Measurements from ENCODE around the gene NMNAT2. TPM values are rescaled to one million over a fixed set of nuclear protein-coding genes. Genes with fewer than 3 reads are reported as not detected.

NMNAT2 gene
- total RNA-seq, 4 donors from 2014 or later, result 1.7 to 2.8 (median 2.4) TPM

DNA sequence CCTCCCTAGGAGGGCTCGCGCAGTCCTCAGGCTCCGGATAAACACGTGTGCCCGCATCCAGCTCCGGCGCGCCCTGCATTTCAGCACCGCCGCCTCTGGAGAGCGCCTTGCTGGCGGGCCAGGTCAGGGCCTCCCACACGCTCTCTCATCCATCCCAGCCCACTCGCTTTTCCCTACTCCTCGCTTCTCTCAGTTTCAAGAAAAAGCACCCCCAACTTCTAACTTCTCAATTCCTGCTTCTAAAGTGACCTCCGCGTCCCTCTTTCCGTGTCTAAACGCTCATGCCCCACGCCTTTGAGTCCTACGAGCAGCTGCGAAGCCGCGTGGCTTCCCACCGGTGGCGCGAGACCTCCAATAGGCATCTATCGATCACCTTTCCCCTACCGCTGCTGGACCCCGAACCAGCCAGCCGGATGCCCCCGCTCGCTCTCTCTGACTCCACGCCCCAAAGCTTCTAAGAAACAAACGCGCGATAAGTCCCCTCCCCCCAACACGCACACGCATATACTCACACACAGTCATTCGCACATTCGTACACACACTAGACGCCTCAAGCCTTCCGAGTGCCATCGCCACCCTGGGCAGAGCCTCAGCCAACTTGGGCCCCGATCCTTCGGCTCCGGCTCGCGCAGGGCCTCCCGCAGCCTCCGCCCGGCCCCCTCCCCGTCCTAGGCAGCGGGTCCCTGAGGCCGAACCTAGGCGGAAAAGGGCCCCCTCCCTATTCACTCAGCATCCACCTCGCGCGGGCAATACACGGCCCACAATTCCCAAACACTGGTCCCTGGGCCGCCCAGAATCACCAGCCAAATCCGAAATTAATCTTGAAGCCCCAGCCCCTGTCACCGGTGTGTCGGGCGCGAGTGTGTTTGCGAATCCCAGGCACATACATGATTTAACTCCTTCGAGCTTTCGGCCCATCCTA lies 1.1 kb downstream of the NMNAT2 start:
- Histone ChIP-seq H3K4me3 (peak overlapping the region; percentile 46 to 56 (median 48)), H3K36me3 (no peaks in the 10 kb centered on the region), H3K4me1 (peaks cover 19 to 24% (median 22%) of the 10 kb centered on the region in 4 donors), H3K9me3 (no peaks in the 10 kb centered on the region), H3K27ac (replicated peaks in 1 of 4) (no peak overlapping the region), H3K27me3 (peaks cover 4 to 54% (median 19%) of the 10 kb centered on the region in 4 donors)
- intact Hi-C loops (cut with DNase I), result no loop called here
- DNase-seq (ENCODE audit: extremely low spot score), result no peak
- TF ChIP-seq, protein P1, sequence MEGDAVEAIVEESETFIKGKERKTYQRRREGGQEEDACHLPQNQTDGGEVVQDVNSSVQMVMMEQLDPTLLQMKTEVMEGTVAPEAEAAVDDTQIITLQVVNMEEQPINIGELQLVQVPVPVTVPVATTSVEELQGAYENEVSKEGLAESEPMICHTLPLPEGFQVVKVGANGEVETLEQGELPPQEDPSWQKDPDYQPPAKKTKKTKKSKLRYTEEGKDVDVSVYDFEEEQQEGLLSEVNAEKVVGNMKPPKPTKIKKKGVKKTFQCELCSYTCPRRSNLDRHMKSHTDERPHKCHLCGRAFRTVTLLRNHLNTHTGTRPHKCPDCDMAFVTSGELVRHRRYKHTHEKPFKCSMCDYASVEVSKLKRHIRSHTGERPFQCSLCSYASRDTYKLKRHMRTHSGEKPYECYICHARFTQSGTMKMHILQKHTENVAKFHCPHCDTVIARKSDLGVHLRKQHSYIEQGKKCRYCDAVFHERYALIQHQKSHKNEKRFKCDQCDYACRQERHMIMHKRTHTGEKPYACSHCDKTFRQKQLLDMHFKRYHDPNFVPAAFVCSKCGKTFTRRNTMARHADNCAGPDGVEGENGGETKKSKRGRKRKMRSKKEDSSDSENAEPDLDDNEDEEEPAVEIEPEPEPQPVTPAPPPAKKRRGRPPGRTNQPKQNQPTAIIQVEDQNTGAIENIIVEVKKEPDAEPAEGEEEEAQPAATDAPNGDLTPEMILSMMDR (IDR thresholded peaks at IDR 0.05), result peak in 1 of 3 experiments; percentile 32
- no peak for TF ChIP-seq POLR2AphosphoS5 (IDR thresholded peaks at IDR 0.05)
- WGBS, result 4% methylated on average over 46 of the region's 69 CpGs

DNA sequence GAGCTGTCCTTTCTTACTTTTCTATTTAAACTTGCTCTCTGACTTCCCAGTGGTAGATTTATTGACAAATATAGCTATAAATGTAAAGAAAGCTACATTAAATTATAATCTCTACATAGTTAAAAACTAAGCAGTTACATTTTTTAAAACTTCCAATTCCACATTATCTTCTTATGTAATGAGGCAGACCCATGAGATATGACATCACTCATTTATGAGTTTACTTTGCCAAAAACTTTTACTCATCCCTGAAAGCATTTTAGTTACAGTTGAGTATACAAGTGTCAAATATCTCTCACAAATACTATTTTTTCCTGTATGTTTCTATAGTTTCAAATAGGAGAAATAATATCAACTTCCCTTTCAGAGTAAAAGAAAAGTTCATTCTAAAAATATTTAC lies 3.8 kb downstream of the NMNAT2 start:
- Histone ChIP-seq H3K27ac (replicated peaks in 1 of 4) (no peak overlapping the region), H3K4me1 (peaks cover 19 to 24% (median 22%) of the 10 kb centered on the region in 4 donors), H3K36me3 (no peaks in the 10 kb centered on the region), H3K27me3 (peaks cover 4 to 35% (median 19%) of the 10 kb centered on the region in 4 donors), H3K4me3 (no peak overlapping the region), H3K9me3 (no peaks in the 10 kb centered on the region)
- TF ChIP-seq, protein P1 (IDR thresholded peaks at IDR 0.05), result no peak
- TF ChIP-seq EP300 (IDR thresholded peaks at IDR 0.05) (no peak), POLR2A (IDR thresholded peaks at IDR 0.05; ENCODE audit: low read depth) (no peak), POLR2AphosphoS5 (IDR thresholded peaks at IDR 0.05) (no peak)
- no peak for DNase-seq (ENCODE audit: extremely low spot score)
- intact Hi-C loops (cut with DNase I), result no loop called here

DNA sequence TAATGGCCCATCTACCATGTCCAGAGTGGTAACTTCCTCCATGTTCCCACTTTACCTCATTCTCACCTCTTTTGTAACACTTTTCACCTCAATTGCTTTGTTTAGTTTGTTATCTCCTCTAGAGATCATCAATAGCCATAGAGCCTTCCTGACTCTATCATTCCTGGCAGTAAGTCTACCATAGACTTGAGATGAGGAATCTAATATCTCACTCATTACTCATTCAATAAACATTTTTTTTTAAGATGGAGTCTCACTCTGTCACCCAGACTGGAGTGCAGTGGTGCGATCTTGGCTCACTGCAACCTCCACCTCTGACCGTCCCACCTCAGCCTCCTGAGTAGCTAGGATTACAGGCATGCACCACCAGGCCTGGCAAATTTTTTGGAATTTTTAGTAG lies 7.1 kb downstream of the NMNAT2 start:
- H3K27me3 ChIP-seq, result peaks cover 0 to 3% (median 1%) of the 10 kb centered on the region in 4 donors
- no peak for DNase-seq (ENCODE audit: extremely low spot score)
- H3K27ac ChIP-seq (replicated peaks in 1 of 4), result no peak overlapping the region
- H3K4me1 ChIP-seq, result no peaks in the 10 kb centered on the region
- no peak for TF ChIP-seq POLR2A (IDR thresholded peaks at IDR 0.05; ENCODE audit: low read depth)
- TF ChIP-seq POLR2AphosphoS5 (IDR thresholded peaks at IDR 0.05), result no peak
- TF ChIP-seq, protein P1 (IDR thresholded peaks at IDR 0.05), result no peak
- no peak for TF ChIP-seq EP300 (IDR thresholded peaks at IDR 0.05)
- H3K36me3 ChIP-seq, result no peaks in the 10 kb centered on the region
- no peak overlapping the region for H3K4me3 ChIP-seq
- WGBS, result 97% methylated on average over 2 of the region's 2 CpGs
- intact Hi-C loops (cut with DNase I), result no loop called here
- H3K9me3 ChIP-seq, result no peaks in the 10 kb centered on the region

DNA sequence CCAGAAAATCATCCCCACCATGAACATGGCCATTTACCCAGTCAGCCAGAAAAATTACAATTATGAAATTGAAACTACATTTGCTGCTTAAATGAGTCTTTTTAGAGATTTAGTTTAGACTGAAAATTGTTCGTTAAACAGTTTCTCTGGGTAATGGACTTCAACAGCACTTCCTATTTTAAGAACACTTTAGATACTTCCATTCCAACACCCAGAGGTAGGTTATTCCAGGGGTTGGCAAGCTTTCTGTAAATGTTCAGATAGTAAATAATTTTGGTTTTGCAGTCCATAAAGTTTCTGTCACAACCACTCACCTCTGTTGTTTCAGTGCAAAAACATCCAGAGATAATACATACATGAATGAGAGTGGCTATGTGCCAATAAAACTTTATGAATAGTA lies 10.2 kb downstream of the NMNAT2 start:
- TF ChIP-seq, protein P1 (IDR thresholded peaks at IDR 0.05), result no peak
- TF ChIP-seq POLR2AphosphoS5 (IDR thresholded peaks at IDR 0.05) (no peak), EP300 (IDR thresholded peaks at IDR 0.05) (no peak), POLR2A (IDR thresholded peaks at IDR 0.05; ENCODE audit: low read depth) (no peak)
- no peak overlapping the region for H3K27ac ChIP-seq (replicated peaks in 1 of 4)

More for the DNA sequence above, 10.2 kb downstream of the NMNAT2 start:
- whole genome bisulfite sequencing, result 90% methylated on average over 1 of the region's 1 CpG
- H3K9me3 ChIP-seq, result no peaks in the 10 kb centered on the region
- H3K4me3 ChIP-seq, result no peak overlapping the region
- no peaks in the 10 kb centered on the region for H3K4me1 ChIP-seq
- H3K36me3 ChIP-seq, result no peaks in the 10 kb centered on the region
- no peak for DNase-seq (ENCODE audit: extremely low spot score)
- no peaks in the 10 kb centered on the region for H3K27me3 ChIP-seq
- intact Hi-C loops (cut with DNase I), result no loop called here
